Measurements from ENCODE around the gene UCN.

GRCh38 chr2:27297195-27297594, 11.1 kb downstream of the UCN start:
- TF ChIP-seq CTCF (IDR thresholded peaks at IDR 0.05; ENCODE audit: borderline replicate concordance, extremely low read depth, low read length, poor library complexity, severe bottlenecking) (no peak), EZH2 (IDR thresholded peaks at IDR 0.05; ENCODE audit: borderline replicate concordance, low read depth, low read length, severe bottlenecking) (no peak)
